GM23338 (cell line): Measurements from ENCODE around the gene FAF1. TPM values are rescaled to one million over a fixed set of nuclear protein-coding genes. Genes with fewer than 3 reads are reported as not detected.

Experiments used
- ATAC-seq: fragments of 200-7000 bp; cut with Tn5 transposase; 3 replicates; pipeline ENCODE4 v1.9.1; 2020
- DNase-seq: peaks from one replicate; pipeline ENCODE4 v3.0.0-alpha.2; 2015; ENCODE audit warnings: low spot score
- H2AFZ ChIP-seq: fragments of 200-600 bp; sonication (generic); 2 replicates; pipeline ENCODE4 v1.8.0; 2016; ENCODE audit warnings: antibody characterized with exemption, mild to moderate bottlenecking, moderate library complexity
- H3F3A ChIP-seq: fragments of 200-600 bp; sonication (generic); replicated peaks from 2 replicates; pipeline ENCODE4 v1.8.0; 2017; ENCODE audit warnings: antibody characterized with exemption, mixed run types, low read depth
- H3K27ac ChIP-seq: fragments of 200-600 bp; sonication (generic); 2 replicates; pipeline ENCODE4 v1.6.1; 2016; ENCODE audit warnings: low read depth
- H3K27me3 ChIP-seq: fragments of 200-600 bp; sonication (generic); 2 replicates; pipeline ENCODE4 v1.8.0; 2016; ENCODE audit warnings: mild to moderate bottlenecking, mixed run types, moderate library complexity; ENCODE audit not compliant: insufficient read depth
- H3K36me3 ChIP-seq: fragments of 200-600 bp; sonication (generic); 2 replicates; pipeline ENCODE4 v1.8.0; 2016; ENCODE audit warnings: mild to moderate bottlenecking; ENCODE audit not compliant: insufficient read depth
- H3K4me1 ChIP-seq: fragments of 200-600 bp; sonication (generic); 2 replicates; pipeline ENCODE4 v1.8.0; 2016; ENCODE audit warnings: mild to moderate bottlenecking, moderate library complexity; ENCODE audit not compliant: insufficient read depth
- H3K4me2 ChIP-seq: fragments of 200-600 bp; sonication (generic); 2 replicates; pipeline ENCODE4 v1.7.1; 2017; ENCODE audit warnings: mixed run types
- H3K4me3 ChIP-seq: fragments of 200-600 bp; sonication (generic); 2 replicates; pipeline ENCODE4 v1.6.1; 2016; ENCODE audit warnings: mixed run types
- H3K79me2 ChIP-seq: fragments of 200-600 bp; sonication (generic); replicated peaks from 2 replicates; pipeline ENCODE4 v1.8.0; 2017; ENCODE audit warnings: mild to moderate bottlenecking; ENCODE audit not compliant: insufficient read depth
- H3K9me2 ChIP-seq: fragments of 200-600 bp; sonication (generic); 2 replicates; pipeline ENCODE4 v1.8.0; 2017; ENCODE audit not compliant: insufficient read depth
- H4K20me1 ChIP-seq: fragments of 200-600 bp; sonication (generic); replicated peaks from 2 replicates; pipeline ENCODE4 v1.8.0; 2017; ENCODE audit warnings: mild to moderate bottlenecking; ENCODE audit not compliant: insufficient read depth
- H3K27ac Mint-ChIP-seq: 2 replicates; pipeline ENCODE4 v1.8.0; 2020; ENCODE audit warnings: inconsistent platforms, mild to moderate bottlenecking, moderate library complexity, mixed read lengths
- H3K27me3 Mint-ChIP-seq: 3 replicates; pipeline ENCODE4 v1.8.0; 2022; ENCODE audit warnings: low read depth, mild to moderate bottlenecking, moderate library complexity, mixed read lengths, inconsistent platforms; ENCODE audit not compliant: insufficient read depth, poor library complexity
- H3K36me3 Mint-ChIP-seq: 3 replicates; pipeline ENCODE4 v1.8.0; 2021; ENCODE audit warnings: low read depth, mild to moderate bottlenecking, inconsistent platforms, moderate library complexity, mixed read lengths
- H3K4me1 Mint-ChIP-seq: 3 replicates; pipeline ENCODE4 v1.8.0; 2020; ENCODE audit warnings: mild to moderate bottlenecking, inconsistent platforms, mixed read lengths
- H3K4me3 Mint-ChIP-seq: 3 replicates; pipeline ENCODE4 v1.8.0; 2021; ENCODE audit warnings: moderate library complexity, mild to moderate bottlenecking, inconsistent platforms, mixed read lengths
- H3K9me3 Mint-ChIP-seq: 3 replicates; pipeline ENCODE4 v1.8.0; 2020; ENCODE audit warnings: moderate library complexity, mild to moderate bottlenecking, inconsistent platforms, mixed read lengths
- CREB1 ChIP-seq: fragments of 250-450 bp; sonication (Bioruptor Pico); IDR thresholded peaks from 2 replicates; pipeline ENCODE4 v1.5.0; 2020; ENCODE audit warnings: low read depth, mild to moderate bottlenecking, moderate library complexity
- EZH2 ChIP-seq: fragments of 200-600 bp; sonication (generic); IDR thresholded peaks from one replicate; pipeline ENCODE4 v1.8.0; 2017; ENCODE audit warnings: antibody characterized with exemption, mild to moderate bottlenecking, low read depth; ENCODE audit not compliant: unreplicated experiment
- EZH2phosphoT487 ChIP-seq: fragments of 200-600 bp; sonication (generic); IDR thresholded peaks from one replicate; pipeline ENCODE4 v1.8.1; 2018; ENCODE audit warnings: antibody characterized with exemption; ENCODE audit not compliant: unreplicated experiment
- STAT1 ChIP-seq: IDR thresholded peaks from one replicate; pipeline ENCODE4 v1.6.1; 2016; ENCODE audit warnings: antibody characterized with exemption; ENCODE audit not compliant: unreplicated experiment
- ZNF331 ChIP-seq: fragments of 250-450 bp; sonication (Bioruptor Pico); IDR thresholded peaks from 2 replicates; pipeline ENCODE4 v1.5.0; 2020; ENCODE audit warnings: low read depth, mild to moderate bottlenecking, moderate library complexity
- polyA plus RNA-seq: library from polyadenylated mRNA; unstranded; fragments of >200 nt; fragmentation: Nextera tagmentation; extraction: Ambion mirVana; gene quantifications from 2 replicates; pipeline ENCODE4 v1.2.1, GENCODE V29; 2016
- total RNA-seq: library from RNA; depleted of rRNA; stranded (reverse); fragments of >200 nt; shearing (Covaris generic); gene quantifications from 2 replicates; pipeline ENCODE4 v1.2.3, GENCODE V29; 2014
- TF ChIP-seq, protein P1 (sequence below): IDR thresholded peaks from 2 replicates; pipeline ENCODE4 v1.6.1; 2016; ENCODE audit warnings: antibody characterized with exemption
- TF ChIP-seq, protein P2 (sequence below), 2 experiments: fragments of 200-600 bp in 1 of 2; sonication (generic) in 1 of 2; conservative IDR thresholded peaks; 2 replicates each; pipeline versions ENCODE4 v1.5.1 to v1.6.1; 2016 to 2017; ENCODE audit warnings: antibody characterized with exemption in 2 of 2, low read depth in 2 of 2, mild to moderate bottlenecking in 2 of 2, moderate library complexity in 1 of 2
- TF ChIP-seq, protein P3 (sequence below): fragments of 250-450 bp; sonication (Bioruptor Pico); IDR thresholded peaks from 2 replicates; pipeline ENCODE4 v1.5.0; 2020; ENCODE audit warnings: mild to moderate bottlenecking, moderate library complexity

Gene FAF1
- total and polyA plus RNA-seq, 2 experiments from 2014 or later: 24.1 to 53.2 TPM

DNA sequence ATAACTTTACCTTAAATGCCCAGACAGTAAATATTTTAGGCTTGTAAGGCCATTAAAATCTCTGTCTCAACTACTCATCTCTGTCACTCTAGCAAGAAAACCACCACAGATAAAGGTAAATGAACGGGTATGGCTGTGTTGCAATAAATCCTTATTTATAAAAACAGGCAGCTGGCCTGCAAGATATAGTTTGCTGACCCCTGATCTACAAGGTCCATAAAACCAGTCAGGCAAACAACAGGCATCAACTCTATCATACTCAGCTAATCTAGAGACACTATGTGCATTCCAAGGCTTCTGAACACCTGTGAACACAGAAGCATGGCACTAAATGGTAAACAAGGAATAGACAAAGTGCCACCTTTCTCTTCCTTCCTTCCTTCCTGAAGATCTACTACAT is 9.7 kb downstream of the FAF1 start:
- Mint-ChIP-seq H3K4me1 (no peaks in the 10 kb centered on the region), H3K27ac (no peak overlapping the region), H3K9me3 (peaks cover 8% of the 10 kb centered on the region; the same call in 1 of the 3 replicates), H3K36me3 (peaks cover 15% of the 10 kb centered on the region; the same call in 2 of the 3 replicates), H3K4me3 (no peak overlapping the region), H3K27me3 (peaks cover 2% of the 10 kb centered on the region)
- Histone ChIP-seq H3K36me3 (no peaks in the 10 kb centered on the region), H3K27ac (no peak overlapping the region), H3K4me3 (no peak overlapping the region), H3K4me2 (no peak overlapping the region), H3K27me3 (no peaks in the 10 kb centered on the region), H3K9me2 (no peaks in the 10 kb centered on the region), H3K4me1 (no peaks in the 10 kb centered on the region), H2AFZ (no peak overlapping the region), H4K20me1 (peaks cover 18% of the 10 kb centered on the region), H3F3A (no peaks in the 10 kb centered on the region), H3K79me2 (peaks cover 93% of the 10 kb centered on the region)
- TF ChIP-seq ZNF331: no peak
- no peak for TF ChIP-seq EZH2phosphoT487
- DNase-seq: no peak
- no peak for ATAC-seq

DNA sequence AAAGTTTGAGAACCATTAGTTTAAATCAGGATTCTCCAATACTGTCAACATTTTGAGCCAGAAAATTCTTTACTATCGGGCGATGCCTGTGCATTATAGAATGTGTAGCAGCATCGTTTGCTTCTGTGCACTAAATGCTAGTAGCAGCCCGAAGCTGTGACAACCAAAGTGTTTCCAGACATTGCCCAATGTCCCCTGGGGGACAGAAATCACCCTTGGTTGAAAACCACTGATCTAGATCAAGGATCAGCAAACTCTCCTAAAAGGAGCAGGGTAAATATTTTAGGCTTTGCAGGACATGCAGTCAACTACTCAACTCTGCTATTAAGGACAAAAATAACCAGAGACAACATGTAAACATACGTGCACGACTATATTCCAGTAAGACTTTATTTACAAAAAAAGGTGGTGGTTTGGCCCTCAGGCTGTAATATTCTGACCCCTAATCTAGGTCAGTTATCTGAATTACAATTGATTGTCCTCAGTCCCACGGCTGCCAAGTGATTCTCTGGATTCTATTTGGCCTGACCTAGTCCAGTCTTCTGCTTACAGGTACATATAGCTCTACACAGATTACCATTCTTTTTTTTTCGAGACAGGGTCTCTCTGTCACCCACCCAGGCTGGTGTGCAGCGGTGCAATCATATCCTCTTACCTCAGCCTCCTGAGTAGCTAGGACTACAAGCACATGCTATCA is 10.6 kb downstream of the FAF1 start:
- no peak overlapping the region for H3K4me3 ChIP-seq
- no peak for DNase-seq
- TF ChIP-seq, protein P1, sequence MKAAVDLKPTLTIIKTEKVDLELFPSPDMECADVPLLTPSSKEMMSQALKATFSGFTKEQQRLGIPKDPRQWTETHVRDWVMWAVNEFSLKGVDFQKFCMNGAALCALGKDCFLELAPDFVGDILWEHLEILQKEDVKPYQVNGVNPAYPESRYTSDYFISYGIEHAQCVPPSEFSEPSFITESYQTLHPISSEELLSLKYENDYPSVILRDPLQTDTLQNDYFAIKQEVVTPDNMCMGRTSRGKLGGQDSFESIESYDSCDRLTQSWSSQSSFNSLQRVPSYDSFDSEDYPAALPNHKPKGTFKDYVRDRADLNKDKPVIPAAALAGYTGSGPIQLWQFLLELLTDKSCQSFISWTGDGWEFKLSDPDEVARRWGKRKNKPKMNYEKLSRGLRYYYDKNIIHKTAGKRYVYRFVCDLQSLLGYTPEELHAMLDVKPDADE: no peak
- TF ChIP-seq, protein P2, sequence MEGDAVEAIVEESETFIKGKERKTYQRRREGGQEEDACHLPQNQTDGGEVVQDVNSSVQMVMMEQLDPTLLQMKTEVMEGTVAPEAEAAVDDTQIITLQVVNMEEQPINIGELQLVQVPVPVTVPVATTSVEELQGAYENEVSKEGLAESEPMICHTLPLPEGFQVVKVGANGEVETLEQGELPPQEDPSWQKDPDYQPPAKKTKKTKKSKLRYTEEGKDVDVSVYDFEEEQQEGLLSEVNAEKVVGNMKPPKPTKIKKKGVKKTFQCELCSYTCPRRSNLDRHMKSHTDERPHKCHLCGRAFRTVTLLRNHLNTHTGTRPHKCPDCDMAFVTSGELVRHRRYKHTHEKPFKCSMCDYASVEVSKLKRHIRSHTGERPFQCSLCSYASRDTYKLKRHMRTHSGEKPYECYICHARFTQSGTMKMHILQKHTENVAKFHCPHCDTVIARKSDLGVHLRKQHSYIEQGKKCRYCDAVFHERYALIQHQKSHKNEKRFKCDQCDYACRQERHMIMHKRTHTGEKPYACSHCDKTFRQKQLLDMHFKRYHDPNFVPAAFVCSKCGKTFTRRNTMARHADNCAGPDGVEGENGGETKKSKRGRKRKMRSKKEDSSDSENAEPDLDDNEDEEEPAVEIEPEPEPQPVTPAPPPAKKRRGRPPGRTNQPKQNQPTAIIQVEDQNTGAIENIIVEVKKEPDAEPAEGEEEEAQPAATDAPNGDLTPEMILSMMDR (conservative IDR thresholded peaks at IDR 0.05; ENCODE audit: low read depth in 2 of 2): no peak
- TF ChIP-seq EZH2 (no peak), EZH2phosphoT487 (no peak), CREB1 (CRISPR knock-in tag) (no peak), STAT1 (no peak)
- TF ChIP-seq, protein P3, sequence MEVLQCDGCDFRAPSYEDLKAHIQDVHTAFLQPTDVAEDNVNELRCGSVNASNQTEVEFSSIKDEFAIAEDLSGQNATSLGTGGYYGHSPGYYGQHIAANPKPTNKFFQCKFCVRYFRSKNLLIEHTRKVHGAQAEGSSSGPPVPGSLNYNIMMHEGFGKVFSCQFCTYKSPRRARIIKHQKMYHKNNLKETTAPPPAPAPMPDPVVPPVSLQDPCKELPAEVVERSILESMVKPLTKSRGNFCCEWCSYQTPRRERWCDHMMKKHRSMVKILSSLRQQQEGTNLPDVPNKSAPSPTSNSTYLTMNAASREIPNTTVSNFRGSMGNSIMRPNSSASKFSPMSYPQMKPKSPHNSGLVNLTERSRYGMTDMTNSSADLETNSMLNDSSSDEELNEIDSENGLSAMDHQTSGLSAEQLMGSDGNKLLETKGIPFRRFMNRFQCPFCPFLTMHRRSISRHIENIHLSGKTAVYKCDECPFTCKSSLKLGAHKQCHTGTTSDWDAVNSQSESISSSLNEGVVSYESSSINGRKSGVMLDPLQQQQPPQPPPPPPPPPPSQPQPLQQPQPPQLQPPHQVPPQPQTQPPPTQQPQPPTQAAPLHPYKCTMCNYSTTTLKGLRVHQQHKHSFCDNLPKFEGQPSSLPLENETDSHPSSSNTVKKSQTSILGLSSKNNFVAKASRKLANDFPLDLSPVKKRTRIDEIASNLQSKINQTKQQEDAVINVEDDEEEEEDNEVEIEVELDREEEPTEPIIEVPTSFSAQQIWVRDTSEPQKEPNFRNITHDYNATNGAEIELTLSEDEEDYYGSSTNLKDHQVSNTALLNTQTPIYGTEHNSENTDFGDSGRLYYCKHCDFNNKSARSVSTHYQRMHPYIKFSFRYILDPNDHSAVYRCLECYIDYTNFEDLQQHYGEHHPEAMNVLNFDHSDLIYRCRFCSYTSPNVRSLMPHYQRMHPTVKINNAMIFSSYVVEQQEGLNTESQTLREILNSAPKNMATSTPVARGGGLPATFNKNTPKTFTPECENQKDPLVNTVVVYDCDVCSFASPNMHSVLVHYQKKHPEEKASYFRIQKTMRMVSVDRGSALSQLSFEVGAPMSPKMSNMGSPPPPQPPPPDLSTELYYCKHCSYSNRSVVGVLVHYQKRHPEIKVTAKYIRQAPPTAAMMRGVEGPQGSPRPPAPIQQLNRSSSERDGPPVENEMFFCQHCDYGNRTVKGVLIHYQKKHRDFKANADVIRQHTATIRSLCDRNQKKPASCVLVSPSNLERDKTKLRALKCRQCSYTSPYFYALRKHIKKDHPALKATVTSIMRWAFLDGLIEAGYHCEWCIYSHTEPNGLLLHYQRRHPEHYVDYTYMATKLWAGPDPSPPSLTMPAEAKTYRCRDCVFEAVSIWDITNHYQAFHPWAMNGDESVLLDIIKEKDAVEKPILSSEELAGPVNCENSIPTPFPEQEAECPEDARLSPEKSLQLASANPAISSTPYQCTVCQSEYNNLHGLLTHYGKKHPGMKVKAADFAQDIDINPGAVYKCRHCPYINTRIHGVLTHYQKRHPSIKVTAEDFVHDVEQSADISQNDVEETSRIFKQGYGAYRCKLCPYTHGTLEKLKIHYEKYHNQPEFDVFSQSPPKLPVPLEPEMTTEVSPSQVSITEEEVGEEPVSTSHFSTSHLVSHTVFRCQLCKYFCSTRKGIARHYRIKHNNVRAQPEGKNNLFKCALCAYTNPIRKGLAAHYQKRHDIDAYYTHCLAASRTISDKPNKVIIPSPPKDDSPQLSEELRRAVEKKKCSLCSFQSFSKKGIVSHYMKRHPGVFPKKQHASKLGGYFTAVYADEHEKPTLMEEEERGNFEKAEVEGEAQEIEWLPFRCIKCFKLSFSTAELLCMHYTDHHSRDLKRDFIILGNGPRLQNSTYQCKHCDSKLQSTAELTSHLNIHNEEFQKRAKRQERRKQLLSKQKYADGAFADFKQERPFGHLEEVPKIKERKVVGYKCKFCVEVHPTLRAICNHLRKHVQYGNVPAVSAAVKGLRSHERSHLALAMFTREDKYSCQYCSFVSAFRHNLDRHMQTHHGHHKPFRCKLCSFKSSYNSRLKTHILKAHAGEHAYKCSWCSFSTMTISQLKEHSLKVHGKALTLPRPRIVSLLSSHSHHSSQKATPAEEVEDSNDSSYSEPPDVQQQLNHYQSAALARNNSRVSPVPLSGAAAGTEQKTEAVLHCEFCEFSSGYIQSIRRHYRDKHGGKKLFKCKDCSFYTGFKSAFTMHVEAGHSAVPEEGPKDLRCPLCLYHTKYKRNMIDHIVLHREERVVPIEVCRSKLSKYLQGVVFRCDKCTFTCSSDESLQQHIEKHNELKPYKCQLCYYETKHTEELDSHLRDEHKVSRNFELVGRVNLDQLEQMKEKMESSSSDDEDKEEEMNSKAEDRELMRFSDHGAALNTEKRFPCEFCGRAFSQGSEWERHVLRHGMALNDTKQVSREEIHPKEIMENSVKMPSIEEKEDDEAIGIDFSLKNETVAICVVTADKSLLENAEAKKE (CRISPR knock-in tag): no peak

More for the DNA sequence above, 10.6 kb downstream of the FAF1 start:
- H3F3A ChIP-seq: no peaks in the 10 kb centered on the region
- H3K36me3 ChIP-seq: no peaks in the 10 kb centered on the region
- no peak overlapping the region for H3K4me3 Mint-ChIP-seq
- no peaks in the 10 kb centered on the region for H3K9me2 ChIP-seq
- peaks cover 2% of the 10 kb centered on the region for H3K27me3 Mint-ChIP-seq
- no peak overlapping the region for H2AFZ ChIP-seq
- H3K36me3 Mint-ChIP-seq: peaks cover 15% of the 10 kb centered on the region; the same call in 2 of the 3 replicates
- H3K4me1 Mint-ChIP-seq: no peaks in the 10 kb centered on the region
- no peaks in the 10 kb centered on the region for H3K27me3 ChIP-seq
- no peak overlapping the region for H3K4me2 ChIP-seq
- H3K27ac Mint-ChIP-seq: no peak overlapping the region
- no peaks in the 10 kb centered on the region for H3K4me1 ChIP-seq
- peaks cover 8% of the 10 kb centered on the region; the same call in 1 of the 3 replicates for H3K9me3 Mint-ChIP-seq
- H3K27ac ChIP-seq: no peak overlapping the region
- peaks cover 93% of the 10 kb centered on the region for H3K79me2 ChIP-seq
- ATAC-seq: no peak
- peaks cover 21% of the 10 kb centered on the region for H4K20me1 ChIP-seq
